Right lobe of liver (tissue), 4 donors: ENCODE data around the gene LIMS1.

Experiments used
- CTCF ChIP-seq, 4 donors: fragments of 200-600 bp in 3 of 4; fragments of 450-650 bp in 1 of 4; IDR thresholded peaks; one replicate each; pipeline versions ENCODE4 v1.5.1 to v1.8.0; 2016 to 2022; ENCODE audit warnings: antibody characterized with exemption in 4 of 4, mild to moderate bottlenecking in 2 of 4
- POLR2A ChIP-seq: fragments of 450-650 bp; IDR thresholded peaks from one replicate; pipeline ENCODE4 v1.6.1; 2017; ENCODE audit warnings: antibody characterized with exemption, mild to moderate bottlenecking
- donor health status: DM: no; HTN: no; CAD: no.
- donor health status: DM: no; HTN: no; CAD: no.
- donor health status: DM: no; HTN: yes; CAD: no.

- TF ChIP-seq CTCF (IDR thresholded peaks at IDR 0.05): no peak
- no peak for TF ChIP-seq POLR2A
These were observed 7.8 kb downstream of the LIMS1 start for GRCh38 chr2:108542071-108542470.
